Endodermal cell (in vitro differentiated cells): Measurements from ENCODE around the gene IRF2BP2. TPM values are rescaled to one million over a fixed set of nuclear protein-coding genes. Genes with fewer than 3 reads are reported as not detected.
A peak's percentile ranks its signal among the peaks of the same experiment; 100 is the strongest.

Experiments used
- DNase-seq: peaks from one replicate; pipeline ENCODE4 v3.0.0-alpha.2; 2017
- H3K27ac ChIP-seq: 2 replicates; pipeline ENCODE4 v1.5.1; 2013; ENCODE audit warnings: mild to moderate bottlenecking, low read depth, low read length, moderate library complexity
- H3K27me3 ChIP-seq: 2 replicates; pipeline ENCODE4 v1.6.1; 2013; ENCODE audit warnings: mild to moderate bottlenecking, low read length, moderate library complexity; ENCODE audit not compliant: insufficient read depth, control insufficient read depth, poor library complexity, severe bottlenecking
- H3K36me3 ChIP-seq: 2 replicates; pipeline ENCODE4 v1.7.0; 2013; ENCODE audit warnings: mild to moderate bottlenecking, low read length, moderate library complexity; ENCODE audit not compliant: control insufficient read depth, insufficient read depth
- H3K4me1 ChIP-seq: one replicate; pipeline ENCODE4 v1.7.0; 2013; ENCODE audit warnings: low read length; ENCODE audit not compliant: control insufficient read depth, insufficient read depth
- H3K4me3 ChIP-seq: 2 replicates; pipeline ENCODE4 v1.5.1; 2013; ENCODE audit warnings: mild to moderate bottlenecking, low read length, moderate library complexity
- H3K9ac ChIP-seq: 2 replicates; pipeline ENCODE4 v1.6.1; 2013; ENCODE audit warnings: mild to moderate bottlenecking, low read length, moderate library complexity; ENCODE audit not compliant: poor library complexity, severe bottlenecking; ENCODE audit errors: extremely low read depth
- H3K9me3 ChIP-seq: 2 replicates; pipeline ENCODE4 v1.6.1; 2013; ENCODE audit warnings: mild to moderate bottlenecking, low read length, moderate library complexity; ENCODE audit not compliant: control insufficient read depth
- H3K27ac Mint-ChIP-seq: 2 replicates; pipeline ENCODE4 v1.8.0; 2020; ENCODE audit warnings: mixed read lengths
- H3K27me3 Mint-ChIP-seq: 2 replicates; pipeline ENCODE4 v1.8.0; 2021; ENCODE audit warnings: mild to moderate bottlenecking, mixed read lengths; ENCODE audit not compliant: insufficient read depth
- H3K36me3 Mint-ChIP-seq: 2 replicates; pipeline ENCODE4 v1.8.0; 2020; ENCODE audit warnings: low read depth, mixed read lengths
- H3K4me1 Mint-ChIP-seq: 2 replicates; pipeline ENCODE4 v1.8.0; 2020; ENCODE audit warnings: mixed read lengths
- H3K4me3 Mint-ChIP-seq: 2 replicates; pipeline ENCODE4 v1.8.0; 2020; ENCODE audit warnings: mild to moderate bottlenecking, moderate library complexity, mixed read lengths
- H3K9me3 Mint-ChIP-seq: 2 replicates; pipeline ENCODE4 v1.8.0; 2020; ENCODE audit warnings: mild to moderate bottlenecking, mixed read lengths
- CTCF ChIP-seq: fragments of 200-600 bp; sonication (generic); conservative IDR thresholded peaks from 2 replicates; pipeline ENCODE4 v1.5.0; 2021; ENCODE audit warnings: antibody characterized with exemption, mild to moderate bottlenecking
- WGBS, 2 experiments: methylation state at CpG; one replicate each; pipeline versions ENCODE4 v1.1.5 to v1.1.7; 2013; ENCODE audit warnings: missing lambda C conversion rate in 2 of 2, mixed read lengths in 1 of 2; ENCODE audit not compliant: insufficient coverage in 1 of 2, insufficient read length in 1 of 2; 5-methylcytosine and 5-hydroxymethylcytosine counted together
- total RNA-seq, 2 donors: library from RNA; stranded (reverse); fragmentation: NEBNext Ultra II Directional in 1 of 2; extraction: Animal tissue kit (Norgen Biotek cat#: 25700) in 1 of 2; gene quantifications; 2 replicates in 1 of 2; 3 replicates in 1 of 2; pipeline ENCODE4 v1.2.1, GENCODE V29; 2021

The IRF2BP2 gene
- total RNA-seq, 2 donors from 2014 or later = 41.6 to 45.7 TPM

GRCh38 chr1:234605399-234605982 lies 4.5 kb downstream of the IRF2BP2 start:
- peak overlapping the region; percentile 28 for H3K9ac ChIP-seq
- H3K4me3 ChIP-seq = peak overlapping the region; percentile 92
- H3K4me3 Mint-ChIP-seq = peak overlapping the region; percentile 88
- no peaks in the 10 kb centered on the region for H3K27me3 ChIP-seq
- H3K36me3 Mint-ChIP-seq = peaks cover 27% of the 10 kb centered on the region
- peaks cover 54% of the 10 kb centered on the region for H3K36me3 ChIP-seq
- no peaks in the 10 kb centered on the region for H3K27me3 Mint-ChIP-seq
- DNase-seq = no peak
- TF ChIP-seq CTCF = no peak
- H3K27ac Mint-ChIP-seq = no peak overlapping the region
- H3K4me1 Mint-ChIP-seq = peaks cover 61% of the 10 kb centered on the region
- no peaks in the 10 kb centered on the region for H3K4me1 ChIP-seq
- H3K9me3 Mint-ChIP-seq = no peaks in the 10 kb centered on the region
- H3K27ac ChIP-seq = no peak overlapping the region
- 73% methylated on average over 3 of the region's 3 CpGs; no CpG with 5 or more reads in 1 of the 2 experiments for WGBS, 2 experiments
- H3K9me3 ChIP-seq = no peaks in the 10 kb centered on the region

DNA sequence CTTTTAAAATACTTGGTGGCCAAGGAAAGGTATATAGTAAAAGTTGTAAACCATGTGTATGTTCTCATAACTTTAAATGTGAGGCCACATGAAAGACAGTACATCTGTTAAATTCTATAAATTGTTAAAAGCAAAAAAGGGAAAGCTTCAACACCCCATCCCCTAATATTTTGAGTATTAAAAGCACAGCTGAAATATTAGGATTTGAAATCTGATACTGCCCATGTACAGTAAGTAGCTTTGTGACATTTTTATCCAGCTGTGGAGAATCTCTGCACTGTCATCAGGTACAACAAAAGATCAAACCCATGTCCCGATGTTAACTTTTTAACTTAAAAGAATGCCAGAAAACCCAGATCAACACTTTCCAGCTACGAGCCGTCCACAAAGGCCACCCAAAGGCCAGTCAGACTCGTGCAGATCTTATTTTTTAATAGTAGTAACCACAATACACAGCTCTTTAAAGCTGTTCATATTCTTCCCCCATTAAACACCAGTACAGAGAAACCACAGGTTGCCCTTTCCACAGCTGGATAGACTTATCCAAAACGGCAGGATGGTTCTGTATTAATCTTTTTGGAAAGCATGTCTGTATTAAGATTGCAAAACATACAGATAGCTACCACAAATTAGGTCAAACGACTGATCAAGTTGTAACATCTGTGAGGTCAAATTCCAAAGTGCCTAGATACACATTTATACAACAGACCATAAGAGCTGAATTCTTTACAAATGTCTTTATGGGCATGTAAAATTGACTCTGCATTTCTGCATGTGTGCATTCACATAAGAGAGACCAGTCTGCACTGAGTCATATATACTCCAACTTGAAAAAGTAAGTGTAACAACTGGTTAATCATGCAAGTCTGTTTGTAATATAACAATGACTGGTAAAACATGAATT lies 5.2 kb downstream of the IRF2BP2 start:
- Mint-ChIP-seq H3K4me1 (peaks cover 61% of the 10 kb centered on the region), H3K27me3 (no peaks in the 10 kb centered on the region), H3K27ac (no peak overlapping the region), H3K9me3 (no peaks in the 10 kb centered on the region), H3K36me3 (peaks cover 27% of the 10 kb centered on the region), H3K4me3 (peak overlapping the region; percentile 88)
- Histone ChIP-seq H3K4me1 (no peaks in the 10 kb centered on the region), H3K27me3 (no peaks in the 10 kb centered on the region), H3K27ac (no peak overlapping the region), H3K36me3 (peaks cover 54% of the 10 kb centered on the region), H3K9me3 (no peaks in the 10 kb centered on the region), H3K4me3 (peak overlapping the region; percentile 92), H3K9ac (peak overlapping the region; percentile 28)
- WGBS, 2 experiments = 62% methylated on average over 6 of the region's 6 CpGs; no CpG with 5 or more reads in 1 of the 2 experiments
- TF ChIP-seq CTCF = no peak
- no peak for DNase-seq

DNA sequence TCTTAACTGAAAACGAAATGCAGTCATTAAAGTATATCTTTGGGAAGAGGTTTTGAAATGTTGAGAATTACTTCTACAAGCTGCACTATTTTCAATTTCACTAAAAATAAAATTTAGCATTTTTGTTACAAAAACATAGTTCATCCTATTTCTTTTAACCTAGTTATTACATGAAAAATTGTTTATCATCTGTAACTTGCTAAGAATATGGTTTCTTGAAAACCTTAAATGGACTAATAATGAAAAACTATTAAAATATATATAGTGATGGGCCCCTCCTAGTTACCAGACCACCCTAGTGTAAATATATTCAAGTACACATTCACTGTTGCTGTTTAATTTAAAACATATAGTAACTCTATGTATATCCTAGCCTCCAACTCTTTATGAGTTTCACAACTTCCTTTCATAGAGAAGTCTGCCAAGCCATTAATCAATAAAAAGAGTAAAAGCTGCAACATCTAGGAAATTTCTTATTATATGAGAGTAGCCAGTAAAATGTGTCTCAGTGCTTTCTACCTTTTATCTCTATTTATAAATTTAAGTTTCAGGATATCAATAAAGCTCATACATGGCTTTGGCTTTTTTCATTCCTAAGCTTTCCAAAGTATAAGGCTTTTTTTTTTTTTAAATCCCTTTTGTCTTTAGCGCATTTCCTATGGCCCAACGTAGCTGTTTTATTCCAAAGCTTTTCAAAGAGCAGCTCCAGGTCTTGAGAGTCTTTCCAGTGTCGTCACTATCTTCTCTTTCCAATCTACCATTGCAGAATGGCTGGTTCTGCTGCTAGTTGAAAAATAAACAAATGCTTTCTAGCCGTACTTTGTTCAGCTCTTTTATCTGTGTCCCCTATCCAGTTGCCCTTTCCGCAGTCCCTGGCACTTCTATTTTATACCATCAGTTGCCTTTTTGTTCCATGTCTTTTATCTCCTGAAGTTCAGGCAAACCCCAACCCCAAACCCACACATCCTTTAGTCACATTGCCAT lies 6.5 kb downstream of the IRF2BP2 start:
- 42 to 50% methylated on average over 5 of the region's 6 CpGs for WGBS, 2 experiments
- H3K4me1 Mint-ChIP-seq = peaks cover 61% of the 10 kb centered on the region
- H3K27ac ChIP-seq = peak overlapping the region; percentile 52
- H3K9ac ChIP-seq = no peak overlapping the region
- H3K27ac Mint-ChIP-seq = peak overlapping the region; percentile 15
- H3K36me3 ChIP-seq = peaks cover 54% of the 10 kb centered on the region
- peak overlapping the region; percentile 17 for H3K4me3 Mint-ChIP-seq
- H3K4me1 ChIP-seq = no peaks in the 10 kb centered on the region
- no peak for DNase-seq
- no peaks in the 10 kb centered on the region for H3K27me3 Mint-ChIP-seq
- no peaks in the 10 kb centered on the region for H3K27me3 ChIP-seq
- peak overlapping the region; percentile 92 for H3K4me3 ChIP-seq
- H3K9me3 ChIP-seq = no peaks in the 10 kb centered on the region
- H3K9me3 Mint-ChIP-seq = no peaks in the 10 kb centered on the region
- H3K36me3 Mint-ChIP-seq = peaks cover 27% of the 10 kb centered on the region
- TF ChIP-seq CTCF = no peak
